Stimulated activated CD4-positive, alpha-beta T cell treated with anti-CD3 and anti-CD28 coated beads, Interleukin-4, amount 100 ng/mL, for 4 hours (primary cell): Measurements from ENCODE around the gene DOCK4.

Experiments
- DNase-seq, 2 experiments: peaks; one replicate each; pipeline ENCODE4 v3.0.0-alpha.2; 2020

The DOCK4 gene

DNA sequence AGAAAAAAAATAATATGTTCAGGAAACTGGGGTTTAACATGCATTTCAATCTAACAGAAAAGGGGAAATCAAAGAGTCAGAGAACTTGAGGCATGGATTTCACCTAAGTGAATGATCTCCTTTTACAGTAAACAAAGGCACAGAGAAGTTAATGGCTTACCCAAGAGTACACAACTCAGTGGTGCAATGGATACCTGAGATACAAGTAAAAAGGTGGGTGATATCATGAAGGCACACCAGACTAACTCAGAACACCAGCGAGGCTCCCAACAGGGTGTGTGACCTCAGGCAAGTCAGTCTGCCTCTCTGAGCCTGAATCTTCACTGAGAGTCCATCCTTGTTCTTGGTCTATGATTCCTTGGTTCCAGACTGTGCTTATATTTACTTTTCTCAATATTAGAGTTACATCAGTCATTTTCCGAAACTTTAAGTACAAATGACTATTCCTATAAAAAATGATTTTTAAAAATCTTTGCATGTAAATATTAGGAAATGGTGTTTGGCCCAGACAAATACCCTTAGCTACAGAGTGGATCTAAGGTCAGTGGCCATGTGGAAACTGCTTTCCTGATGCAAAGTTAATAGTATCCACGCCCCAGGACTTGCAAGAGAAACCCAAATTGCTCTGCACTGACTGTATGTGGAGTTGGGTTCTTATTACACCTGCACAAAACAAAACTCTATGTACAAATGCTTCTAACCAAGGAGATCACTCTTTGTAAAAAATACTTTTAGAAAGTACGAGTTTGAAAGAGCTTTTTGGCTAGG is 361.1 kb downstream of the DOCK4 start:
- DNase-seq: no peak

DNA sequence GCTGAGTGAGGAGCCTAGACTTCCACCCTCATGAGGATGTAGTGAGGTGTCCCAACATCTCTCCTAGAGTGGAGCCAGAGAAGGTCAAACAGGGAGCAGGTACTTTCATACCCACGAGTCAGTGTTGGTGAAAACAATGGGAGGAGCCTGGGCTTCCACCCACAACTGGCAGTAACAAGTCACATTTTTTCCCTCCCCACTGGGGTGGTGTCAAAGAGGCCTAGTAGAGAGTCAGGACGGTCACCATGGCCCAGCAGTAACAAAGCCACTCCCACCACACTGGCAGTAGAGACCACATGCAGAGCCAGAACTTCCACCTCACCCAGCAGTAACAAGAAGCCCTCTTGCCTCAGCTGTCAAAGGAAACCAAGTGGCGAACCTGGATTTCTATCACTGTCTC is 363.7 kb downstream of the DOCK4 start:
- no peak for DNase-seq

GRCh38 chr7:111841596-111842205 is 364.5 kb downstream of the DOCK4 start:
- no peak for DNase-seq

DNA sequence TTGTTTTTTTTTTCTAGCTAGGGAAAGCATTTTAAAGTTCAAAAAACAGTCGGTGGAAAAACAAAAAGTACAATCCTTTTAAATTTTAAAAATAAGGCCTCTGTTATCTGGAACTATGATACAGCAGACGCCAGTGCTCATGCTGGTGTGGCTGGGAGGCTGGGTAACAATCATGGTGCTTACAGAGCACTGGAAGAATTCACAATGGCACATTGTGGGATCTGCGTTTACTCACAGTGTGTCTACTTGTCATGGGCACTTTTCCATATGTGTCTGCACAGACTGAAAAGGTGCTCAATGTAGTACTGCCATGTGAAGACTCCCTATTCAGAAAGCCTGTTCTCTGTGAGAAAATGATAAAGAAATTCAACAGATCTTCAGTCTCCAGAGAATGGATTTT is 365.7 kb downstream of the DOCK4 start:
- no peak for DNase-seq

GRCh38 chr7:111839261-111839660 is 366.9 kb downstream of the DOCK4 start:
- no peak for DNase-seq

DNA sequence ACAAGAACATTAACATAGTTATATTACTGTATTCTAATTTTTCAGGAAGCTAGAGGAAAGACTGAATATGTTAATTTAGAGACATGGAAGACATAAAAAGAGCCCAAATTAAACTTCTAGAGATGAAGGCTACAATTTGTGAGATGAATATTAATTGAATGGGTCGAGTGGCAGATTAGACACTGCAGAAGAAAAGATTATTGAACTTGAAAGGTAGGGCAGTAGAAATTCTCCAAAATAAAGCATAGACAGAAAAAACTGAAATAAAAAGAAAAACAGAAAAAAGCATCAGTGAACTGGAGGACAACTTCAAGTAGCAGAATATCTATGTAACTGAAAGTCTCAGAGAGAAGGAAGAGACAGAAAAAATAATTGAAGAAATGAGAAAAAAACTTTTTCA is 369.6 kb downstream of the DOCK4 start:
- DNase-seq: no peak

DNA sequence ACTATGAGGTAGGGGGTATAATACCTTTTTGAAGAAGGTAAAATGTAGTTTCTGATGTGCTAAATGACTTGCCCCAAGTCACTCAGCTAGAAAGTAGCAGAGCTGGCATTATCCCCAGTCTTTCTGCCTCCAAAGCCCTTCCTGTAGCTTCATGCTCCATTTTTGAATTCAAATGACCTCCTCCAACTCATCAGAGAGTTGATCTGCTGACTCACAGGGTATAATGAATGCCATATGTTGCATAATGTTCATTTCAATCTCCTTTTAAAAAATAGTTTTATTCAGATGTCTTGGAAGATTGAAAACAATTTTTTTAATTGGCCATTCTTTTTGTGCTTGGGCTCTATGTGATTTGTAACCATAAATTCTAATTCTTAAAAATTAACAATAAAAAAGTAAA is 371.1 kb downstream of the DOCK4 start:
- no peak for DNase-seq

DNA sequence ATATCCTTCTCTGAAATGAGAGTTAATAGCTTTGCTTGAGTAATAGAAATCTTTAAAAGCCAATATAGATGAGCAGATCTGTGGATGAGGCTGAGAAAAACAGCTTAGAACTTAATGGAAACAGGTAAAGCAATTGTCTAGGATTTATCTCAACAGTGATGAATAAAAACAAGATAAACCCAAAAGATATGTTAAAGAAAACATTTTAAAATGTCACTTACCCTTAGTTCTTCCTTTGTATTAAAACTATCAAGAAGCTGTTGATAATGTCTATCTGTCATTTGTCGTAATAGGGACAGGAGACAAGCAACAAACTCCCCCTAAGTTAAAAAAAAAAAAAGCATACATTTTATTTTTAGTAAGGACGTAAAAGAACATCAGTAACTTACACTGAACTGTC is 371.8 kb downstream of the DOCK4 start:
- no peak for DNase-seq

DNA sequence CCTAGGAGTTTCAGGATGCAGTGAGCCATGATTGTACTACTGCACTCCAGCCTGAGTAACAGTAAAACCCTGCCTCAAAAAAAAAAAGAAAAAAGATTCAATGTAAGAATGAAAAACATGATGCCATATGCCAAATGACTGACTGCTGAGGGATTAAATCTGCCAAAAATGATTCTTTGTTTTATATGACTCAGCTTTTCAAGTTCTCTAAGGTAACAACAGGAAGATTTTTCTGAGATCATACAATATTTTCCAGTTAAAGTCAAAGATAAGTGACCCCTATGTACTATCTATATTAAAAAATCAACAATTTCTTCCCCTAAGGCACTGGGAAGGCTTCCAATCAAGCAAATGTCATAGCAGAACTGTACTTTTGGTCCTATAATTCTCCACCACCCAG is 372.7 kb downstream of the DOCK4 start:
- DNase-seq: no peak

DNA sequence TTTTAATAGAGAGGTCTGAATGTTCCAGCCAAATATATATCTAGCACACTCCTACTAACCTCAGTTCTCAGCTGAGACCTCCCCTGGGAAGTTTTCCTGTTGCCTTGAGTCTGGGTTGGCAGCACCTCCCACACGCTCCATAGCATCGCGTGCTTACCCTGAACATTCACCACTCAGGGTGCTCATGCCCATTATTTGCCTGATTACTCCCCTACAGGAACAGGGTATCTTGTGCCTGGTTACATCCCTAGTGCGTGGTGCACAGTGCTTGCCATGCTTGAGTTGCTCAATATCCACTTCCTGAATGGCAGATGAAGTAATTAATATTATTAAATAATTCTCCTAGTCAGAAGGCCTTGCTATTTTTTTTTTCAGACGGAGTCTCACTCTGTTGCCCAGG is 374.0 kb downstream of the DOCK4 start:
- no peak for DNase-seq

DNA sequence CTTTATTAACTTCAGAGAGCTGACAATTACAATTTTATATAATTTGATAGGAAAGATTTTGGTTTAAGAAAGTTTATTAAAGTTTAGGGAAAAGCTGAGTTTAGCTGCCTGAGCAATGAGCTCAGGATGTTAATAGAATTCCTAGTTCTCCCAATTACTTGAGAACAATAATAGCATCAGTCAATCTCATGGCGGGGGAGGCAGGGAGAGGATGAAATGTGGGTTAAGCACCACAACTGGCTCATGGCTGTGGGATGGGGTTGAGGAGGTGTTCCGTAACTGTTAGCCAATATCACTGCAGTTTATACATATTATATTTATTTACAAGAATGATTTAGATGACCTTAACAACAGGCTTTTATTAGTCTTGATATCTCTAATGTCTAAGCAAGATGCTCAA is 377.0 kb downstream of the DOCK4 start:
- no peak for DNase-seq

DNA sequence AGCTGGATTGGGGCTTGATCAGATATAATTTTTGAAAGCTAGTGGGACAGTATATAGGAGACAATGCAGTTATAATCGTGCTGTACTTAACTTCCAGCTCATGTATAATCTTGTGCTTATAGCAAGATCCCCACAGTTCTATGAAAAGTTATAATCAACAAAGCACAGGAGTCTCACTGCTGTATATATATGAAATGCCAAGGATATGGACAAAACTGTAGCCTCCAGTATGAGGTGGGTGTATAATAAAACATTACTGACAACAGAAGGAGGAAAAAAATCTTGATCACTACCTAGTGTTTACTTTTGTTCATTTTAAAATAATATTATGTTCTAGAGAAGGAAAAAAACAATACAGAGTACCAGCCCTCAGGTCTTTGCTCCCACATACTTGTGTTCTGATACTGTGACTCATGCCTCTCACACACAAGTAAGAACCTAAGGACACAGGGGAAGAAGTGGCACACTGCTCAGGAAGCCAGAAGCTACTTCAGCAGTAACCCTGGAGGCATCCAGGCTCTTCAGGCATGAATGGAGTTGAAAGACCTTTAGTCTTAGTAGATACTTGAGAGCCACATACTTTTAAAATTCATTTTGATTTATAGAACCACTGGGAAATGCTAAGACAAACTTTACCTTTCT is 378.2 kb downstream of the DOCK4 start:
- no peak for DNase-seq

DNA sequence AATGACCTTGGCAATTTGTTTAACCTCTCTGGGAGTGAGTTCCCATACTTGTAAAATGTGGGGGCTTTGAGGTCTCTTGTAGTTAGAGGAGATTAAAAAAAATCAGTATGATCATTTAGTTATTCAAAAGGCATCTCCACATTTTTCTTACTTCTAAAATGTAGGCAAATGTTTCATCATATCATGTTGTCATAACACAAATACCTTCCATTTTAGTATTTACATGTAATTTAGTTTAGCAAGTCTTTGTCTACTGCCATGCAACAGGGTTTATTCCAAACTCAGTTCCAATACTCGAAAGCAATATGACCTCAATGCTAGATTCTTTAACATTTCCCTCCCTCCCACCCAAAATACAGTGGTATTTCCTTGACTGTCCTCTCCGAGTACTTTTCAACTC is 381.2 kb downstream of the DOCK4 start:
- no peak for DNase-seq

GRCh38 chr7:111823826-111824225 is 382.4 kb downstream of the DOCK4 start:
- no peak for DNase-seq

DNA sequence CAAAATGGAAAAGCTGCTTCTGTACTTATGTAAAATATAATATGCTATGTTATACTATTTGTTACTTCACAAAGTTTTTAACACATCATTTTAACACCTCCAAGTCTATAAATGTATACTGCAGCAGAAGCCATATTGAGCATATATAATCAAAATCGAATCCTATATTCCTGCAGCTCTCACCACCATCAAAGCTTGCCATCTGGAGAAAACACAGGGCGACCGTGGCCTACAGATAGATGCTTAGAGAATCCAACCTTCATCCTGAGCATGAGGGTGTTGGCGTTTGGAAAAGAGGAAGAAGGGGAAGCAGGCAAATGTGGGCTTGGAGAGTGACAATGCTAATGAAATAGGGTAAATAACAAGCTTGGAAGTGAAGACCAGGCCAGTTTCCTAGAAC is 385.2 kb downstream of the DOCK4 start:
- no peak for DNase-seq

DNA sequence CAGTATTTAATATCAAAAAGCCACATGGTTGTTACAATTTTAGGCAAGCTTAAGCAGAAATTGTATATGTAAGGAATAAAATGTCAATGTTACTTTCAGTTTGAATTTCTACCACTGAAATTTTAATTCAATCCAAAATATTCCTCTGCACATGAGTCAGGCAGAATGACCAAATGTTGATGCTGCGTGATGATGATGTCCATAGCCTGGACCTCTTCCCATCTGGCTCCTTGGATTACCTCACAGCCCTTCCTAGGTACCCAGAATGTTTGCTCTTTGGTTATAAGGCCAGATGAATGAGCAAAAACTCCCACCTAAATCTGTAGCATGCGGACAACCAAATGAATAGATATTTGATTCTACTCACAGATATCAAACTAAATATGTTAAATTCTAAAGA is 385.6 kb downstream of the DOCK4 start:
- no peak for DNase-seq

DNA sequence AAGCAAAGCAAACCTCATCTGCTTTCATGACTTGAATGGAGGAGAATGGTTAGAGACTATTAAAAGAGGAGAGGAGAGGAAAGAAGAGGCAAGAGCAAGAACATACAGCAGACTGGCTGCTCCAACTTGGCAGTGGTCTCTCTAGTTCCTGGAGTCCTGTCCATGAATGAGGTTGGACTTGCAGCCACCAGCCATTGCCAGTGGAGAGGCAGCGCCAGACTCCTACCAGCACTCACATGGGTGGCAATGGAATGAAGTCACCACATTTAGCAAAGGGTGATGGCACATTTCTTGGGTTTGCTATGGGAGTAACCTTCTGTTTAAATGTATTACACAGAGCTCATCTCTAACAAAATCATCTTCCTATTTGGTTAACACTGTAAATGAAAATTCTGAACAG is 386.1 kb downstream of the DOCK4 start:
- DNase-seq: no peak

DNA sequence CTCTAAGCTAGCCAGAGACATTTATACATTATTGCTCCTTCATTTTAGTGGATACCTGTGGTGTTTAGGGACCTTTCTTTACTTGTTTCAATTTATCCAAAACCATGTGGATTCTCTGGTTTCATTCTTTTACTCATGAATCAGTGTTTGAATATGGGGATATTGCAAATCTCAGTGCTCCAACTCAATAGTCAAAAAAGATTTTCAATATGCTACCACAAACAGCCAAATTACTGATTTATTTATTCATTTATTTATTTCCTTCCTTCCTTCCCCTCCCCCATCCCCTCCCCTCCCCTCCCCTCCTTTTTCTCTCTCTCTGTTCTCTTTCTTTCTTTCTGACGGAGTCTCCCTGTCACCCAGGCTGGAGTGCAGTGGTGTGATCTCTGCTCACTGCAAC is 390.8 kb downstream of the DOCK4 start:
- no peak for DNase-seq

DNA sequence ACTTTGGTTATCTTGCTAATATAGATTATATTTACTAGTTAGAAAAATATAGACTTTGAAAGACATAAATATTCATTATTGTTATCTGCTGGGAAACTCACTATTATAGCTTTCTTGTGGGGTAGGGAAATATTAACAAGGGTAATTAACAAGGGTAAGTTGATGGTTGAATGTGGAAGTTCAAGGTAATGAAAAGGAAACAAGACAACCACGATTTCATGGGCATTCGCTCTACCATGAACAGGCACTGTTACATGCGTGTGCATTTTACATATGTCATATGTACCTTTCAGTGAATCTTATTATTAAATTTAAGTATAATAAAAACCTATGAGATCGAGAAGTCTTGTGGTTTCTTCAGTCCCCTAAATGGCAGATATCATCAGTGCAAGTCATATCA is 392.9 kb downstream of the DOCK4 start:
- no peak for DNase-seq

DNA sequence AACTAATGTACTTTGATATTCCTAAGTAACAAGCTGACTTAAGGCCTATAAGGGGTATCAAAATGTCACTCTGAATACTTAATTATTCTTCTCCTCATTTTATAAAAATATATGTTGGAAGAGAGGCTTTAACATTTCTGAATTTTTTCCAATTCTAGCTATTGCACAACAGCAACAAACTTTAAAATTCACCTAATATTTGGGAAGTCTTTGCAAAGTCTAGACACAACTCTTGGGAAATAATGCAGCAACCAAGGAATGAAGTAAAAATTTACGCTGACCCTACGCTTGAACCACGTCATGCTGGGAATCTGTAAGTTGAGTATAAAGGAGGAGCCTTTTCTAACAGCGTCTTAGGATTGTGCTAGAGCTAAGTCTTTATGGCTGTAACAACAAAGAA is 400.0 kb downstream of the DOCK4 start:
- DNase-seq: no peak

- DNase-seq: no peak
These were observed 403.0 kb downstream of the DOCK4 start for GRCh38 chr7:111803015-111803758.

- no peak for DNase-seq
These were observed 403.9 kb downstream of the DOCK4 start for GRCh38 chr7:111802194-111802772.

- no peak for DNase-seq
These were observed 404.9 kb downstream of the DOCK4 start for GRCh38 chr7:111801277-111801676.
